ENCODE measurements around the gene C15orf39. TPM values are rescaled to one million over a fixed set of nuclear protein-coding genes. Genes with fewer than 3 reads are reported as not detected.
"Not testable (repeated sequence)": the region's sequence is repeated elsewhere in the genome, so short reads cannot be mapped to it uniquely, and the experiment has no call there.

The C15orf39 gene
- polyA plus RNA-seq, 3 donors: 10.4 to 13.1 (median 11.1) TPM

GRCh38 chr15:75258620-75259343, 57.1 kb downstream of the C15orf39 start:
- not testable (repeated sequence) for DNase-seq

DNA sequence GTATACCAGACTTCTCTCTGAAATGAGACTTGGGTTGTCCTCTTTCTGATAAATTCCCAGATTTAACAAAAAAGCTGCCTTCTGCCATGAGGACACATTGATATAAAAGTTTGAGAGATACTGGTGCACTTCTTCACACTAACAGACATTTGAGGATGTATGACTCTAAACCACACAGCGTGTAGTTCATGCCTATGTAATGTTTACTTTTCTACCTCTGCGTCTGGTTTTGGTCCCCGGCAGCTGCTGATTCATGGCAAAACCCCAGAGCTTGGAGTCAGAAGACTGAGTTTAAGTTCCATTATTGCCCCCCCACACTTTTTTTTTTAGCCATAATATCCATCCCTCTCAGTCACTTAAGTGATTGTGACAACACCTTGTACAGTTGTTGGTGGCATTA, 58.2 kb downstream of the C15orf39 start:
- DNase-seq: not testable (repeated sequence)

Other genes starting within 250 kb of the C15orf39 start
- gene RPP25, start 245.1 kb upstream of the C15orf39 start, polyA plus RNA-seq (ENCODE audit: insufficient read length in 3 of 3): 1 to 10 TPM; 2.5 to 3.9 (median 3.3) TPM
- gene SCAMP5, start 206.3 kb upstream of the C15orf39 start, polyA plus RNA-seq (ENCODE audit: insufficient read length in 3 of 3): 10 to 100 TPM; 23.9 to 30.2 (median 28.4) TPM
- gene PPCDC, start 178.3 kb upstream of the C15orf39 start, polyA plus RNA-seq (ENCODE audit: insufficient read length in 3 of 3): 10 to 100 TPM; 12.1 to 16.9 (median 14.8) TPM
- not detected for gene GOLGA6C, start 56.5 kb downstream of the C15orf39 start, polyA plus RNA-seq (ENCODE audit: insufficient read length in 3 of 3)
- gene GOLGA6D, start 81.0 kb downstream of the C15orf39 start, polyA plus RNA-seq (ENCODE audit: insufficient read length in 3 of 3): 1 to 10 TPM in 1 of 3 donors, under 1 TPM in 2; 0.13 to 1.1 (median 0.38) TPM
- 100 to 1,000 TPM in 2 of 3 donors, 10 to 100 TPM in 1; 94.1 to 112 (median 106) TPM for gene COMMD4, start 134.2 kb downstream of the C15orf39 start, polyA plus RNA-seq (ENCODE audit: insufficient read length in 3 of 3)
- gene NEIL1, start 145.2 kb downstream of the C15orf39 start, polyA plus RNA-seq (ENCODE audit: insufficient read length in 3 of 3): 10 to 100 TPM; 17.9 to 35.5 (median 35.3) TPM
- 100 to 1,000 TPM; 105 to 232 (median 172) TPM for gene MAN2C1, start 166.7 kb downstream of the C15orf39 start, polyA plus RNA-seq (ENCODE audit: insufficient read length in 3 of 3)
- 10 to 100 TPM; 56.2 to 59.8 (median 56.3) TPM for gene SIN3A, start 249.8 kb downstream of the C15orf39 start, polyA plus RNA-seq (ENCODE audit: insufficient read length in 3 of 3)

Measured in renal pelvis (tissue), 4 donors.